PC-3 (cell line): Measurements from ENCODE around the gene QPCTL. TPM values are rescaled to one million over a fixed set of nuclear protein-coding genes. Genes with fewer than 3 reads are reported as not detected.

Experiments
- ATAC-seq: fragments of 200-7000 bp; cut with Tn5 transposase; 2 replicates; pipeline ENCODE4 v1.9.1; 2020; ENCODE audit warnings: mild to moderate bottlenecking, moderate library complexity
- BruUV-seq: library from RNA; stranded (reverse); fragments of 400-500 nt; replicated peaks from 2 replicates; lab custom pipeline; 2021; lab: Mats Ljungman, UMichigan
- CTCF ChIA-PET: fragments of 300-600 bp; sonication (Branson Sonifier 250); formaldehyde crosslinking; loops from one replicate; lab custom pipeline; 2022; ENCODE audit warnings: antibody characterized with exemption; lab: Charles Lee
- POLR2A ChIA-PET: fragments of 300-600 bp; sonication (Branson Sonifier 250); formaldehyde crosslinking; loops from one replicate; lab custom pipeline; 2022; ENCODE audit warnings: antibody characterized with exemption; ENCODE audit not compliant: unreplicated experiment; lab: Charles Lee
- DNase-seq: peaks from one replicate; pipeline ENCODE4 v3.0.0-alpha.2; 2015
- H2AFZ ChIP-seq: fragments of 300-600 bp; sonication (generic); 2 replicates; pipeline ENCODE4 v1.6.0; 2016; ENCODE audit warnings: antibody characterized with exemption, low read length
- H3F3A ChIP-seq: fragments of 300-600 bp; sonication (generic); one replicate; pipeline ENCODE4 v1.6.0; 2017; ENCODE audit warnings: antibody characterized with exemption, low read length, control low read depth, mild to moderate bottlenecking; ENCODE audit not compliant: unreplicated experiment
- H3K27ac ChIP-seq: fragments of 300-600 bp; sonication (generic); 2 replicates; pipeline ENCODE4 v1.5.1; 2016; ENCODE audit warnings: mild to moderate bottlenecking, low read length
- H3K27me3 ChIP-seq: fragments of 300-600 bp; sonication (generic); 2 replicates; pipeline ENCODE4 v1.6.1; 2016; ENCODE audit warnings: low read length, mixed read lengths
- H3K36me3 ChIP-seq: fragments of 300-600 bp; sonication (generic); 2 replicates; pipeline ENCODE4 v1.6.1; 2016; ENCODE audit warnings: low read depth, mixed run types, low read length, mixed read lengths
- H3K4me1 ChIP-seq: fragments of 300-600 bp; sonication (generic); 2 replicates; pipeline ENCODE4 v1.5.1; 2016; ENCODE audit warnings: low read length; ENCODE audit not compliant: insufficient read depth
- H3K4me2 ChIP-seq: fragments of 300-600 bp; sonication (generic); 2 replicates; pipeline ENCODE4 v1.6.0; 2016; ENCODE audit warnings: low read length
- H3K4me3 ChIP-seq: fragments of 300-600 bp; sonication (generic); 2 replicates; pipeline ENCODE4 v1.5.1; 2016; ENCODE audit warnings: mild to moderate bottlenecking, low read length, mixed read lengths
- H3K79me2 ChIP-seq: fragments of 300-600 bp; sonication (generic); 2 replicates; pipeline ENCODE4 v1.6.1; 2017; ENCODE audit warnings: low read length, mixed read lengths
- H3K9ac ChIP-seq: fragments of 300-600 bp; sonication (generic); 2 replicates; pipeline ENCODE4 v1.6.0; 2016; ENCODE audit warnings: mild to moderate bottlenecking, low read length
- H3K9me2 ChIP-seq: fragments of 300-600 bp; sonication (generic); replicated peaks from 2 replicates; pipeline ENCODE4 v1.6.1; 2016; ENCODE audit warnings: mixed run types, low read length, mixed read lengths
- H3K9me3 ChIP-seq: fragments of 300-600 bp; sonication (generic); 2 replicates; pipeline ENCODE4 v1.6.1; 2016; ENCODE audit warnings: low read length, mixed read lengths
- H4K20me1 ChIP-seq: fragments of 300-600 bp; sonication (generic); 2 replicates; pipeline ENCODE4 v1.6.1; 2016; ENCODE audit warnings: low read length, mixed read lengths
- EZH2 ChIP-seq: fragments of 300-600 bp; sonication (generic); IDR thresholded peaks from one replicate; pipeline ENCODE4 v1.6.1; 2017; ENCODE audit warnings: antibody characterized with exemption, mild to moderate bottlenecking, low read length; ENCODE audit not compliant: unreplicated experiment
- EZH2phosphoT487 ChIP-seq: fragments of 300-600 bp; sonication (generic); IDR thresholded peaks from 2 replicates; pipeline ENCODE4 v1.6.1; 2018; ENCODE audit warnings: mild to moderate bottlenecking, antibody characterized with exemption, low read length, borderline replicate concordance
- intact Hi-C: fragments of 100-400 bp; cut with micrococcal nuclease; formaldehyde crosslinking; loops from 2 replicates; pipeline ENCODE4 v1.9.0; 2023
- total RNA-seq: library from RNA; depleted of rRNA; stranded (reverse); fragments of >200 nt; gene quantifications from 2 replicates; pipeline ENCODE4 v1.2.3, GENCODE V29; 2014
- TF ChIP-seq, protein P1 (sequence below): fragments of 300-600 bp; sonication (generic); conservative IDR thresholded peaks from 2 replicates; pipeline ENCODE4 v1.5.1; 2017; ENCODE audit warnings: antibody characterized with exemption, low read depth, mild to moderate bottlenecking, low read length

QPCTL gene
- total RNA-seq, 1 experiment from 2014 or later: 9.8 TPM

DNA sequence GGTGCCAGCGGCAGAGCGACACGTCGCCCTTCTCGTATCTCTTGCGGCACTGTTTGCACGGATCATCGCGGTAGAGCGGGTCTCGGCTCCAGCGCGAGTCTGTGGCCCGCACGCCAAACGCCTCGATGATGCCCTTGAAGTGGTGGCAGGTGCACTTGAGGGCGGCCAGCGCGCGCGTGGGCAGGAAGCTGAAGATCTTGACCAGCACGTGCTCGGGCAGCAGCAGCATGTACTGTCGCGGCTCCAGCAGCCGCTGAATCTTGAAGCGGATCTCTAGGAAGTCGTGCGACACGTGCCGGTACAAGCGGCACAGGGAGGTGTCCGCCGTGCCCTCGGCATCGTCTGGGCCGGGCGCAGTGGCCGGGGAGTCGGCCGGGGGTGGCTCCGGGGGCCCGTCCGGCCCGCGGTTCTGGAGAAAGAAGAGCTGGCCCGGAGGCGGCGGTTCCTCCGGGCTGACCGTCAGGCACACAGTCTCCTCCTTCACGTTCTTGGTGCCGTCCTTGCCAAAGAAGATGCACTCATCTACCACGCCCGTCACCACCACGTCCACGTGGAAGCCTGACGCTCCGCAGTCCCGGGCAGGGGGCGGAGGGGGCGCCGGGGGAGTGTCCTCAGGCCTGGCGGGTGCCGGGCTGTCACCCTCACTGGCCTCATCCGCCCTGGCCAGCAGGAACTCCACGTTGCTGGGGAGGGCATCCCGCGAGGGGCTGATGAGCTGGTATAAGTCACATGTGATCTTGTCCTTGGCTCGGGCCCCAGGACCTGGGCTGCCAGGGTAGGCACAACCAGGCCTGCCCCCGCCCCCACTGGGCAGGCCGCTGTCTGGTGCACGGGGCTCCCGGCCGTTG, 19.6 kb downstream of the QPCTL start:
- peaks cover 29% of the 10 kb centered on the region for H3K79me2 ChIP-seq
- H3K9ac ChIP-seq: no peak overlapping the region
- H3K9me3 ChIP-seq: no peaks in the 10 kb centered on the region
- no peaks in the 10 kb centered on the region for H3K27me3 ChIP-seq
- H3K4me3 ChIP-seq: no peak overlapping the region
- H2AFZ ChIP-seq: no peak overlapping the region
- BruUV-seq: no TSS peak
- ATAC-seq: no peak
- intact Hi-C loops: no loop called here
- H3K4me2 ChIP-seq: no peak overlapping the region
- no peaks in the 10 kb centered on the region for H3K9me2 ChIP-seq
- no peaks in the 10 kb centered on the region for H3K36me3 ChIP-seq
- H3K4me1 ChIP-seq: peaks cover 8% of the 10 kb centered on the region
- H3F3A ChIP-seq: no peaks in the 10 kb centered on the region
- H3K27ac ChIP-seq: no peak overlapping the region
- H4K20me1 ChIP-seq: no peaks in the 10 kb centered on the region
- ChIA-PET POLR2A (no interaction called here), CTCF (no interaction called here)
- TF ChIP-seq EZH2phosphoT487 (no peak), EZH2 (no peak)
- TF ChIP-seq, protein P1, sequence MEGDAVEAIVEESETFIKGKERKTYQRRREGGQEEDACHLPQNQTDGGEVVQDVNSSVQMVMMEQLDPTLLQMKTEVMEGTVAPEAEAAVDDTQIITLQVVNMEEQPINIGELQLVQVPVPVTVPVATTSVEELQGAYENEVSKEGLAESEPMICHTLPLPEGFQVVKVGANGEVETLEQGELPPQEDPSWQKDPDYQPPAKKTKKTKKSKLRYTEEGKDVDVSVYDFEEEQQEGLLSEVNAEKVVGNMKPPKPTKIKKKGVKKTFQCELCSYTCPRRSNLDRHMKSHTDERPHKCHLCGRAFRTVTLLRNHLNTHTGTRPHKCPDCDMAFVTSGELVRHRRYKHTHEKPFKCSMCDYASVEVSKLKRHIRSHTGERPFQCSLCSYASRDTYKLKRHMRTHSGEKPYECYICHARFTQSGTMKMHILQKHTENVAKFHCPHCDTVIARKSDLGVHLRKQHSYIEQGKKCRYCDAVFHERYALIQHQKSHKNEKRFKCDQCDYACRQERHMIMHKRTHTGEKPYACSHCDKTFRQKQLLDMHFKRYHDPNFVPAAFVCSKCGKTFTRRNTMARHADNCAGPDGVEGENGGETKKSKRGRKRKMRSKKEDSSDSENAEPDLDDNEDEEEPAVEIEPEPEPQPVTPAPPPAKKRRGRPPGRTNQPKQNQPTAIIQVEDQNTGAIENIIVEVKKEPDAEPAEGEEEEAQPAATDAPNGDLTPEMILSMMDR: no peak
- no peak for DNase-seq

DNA sequence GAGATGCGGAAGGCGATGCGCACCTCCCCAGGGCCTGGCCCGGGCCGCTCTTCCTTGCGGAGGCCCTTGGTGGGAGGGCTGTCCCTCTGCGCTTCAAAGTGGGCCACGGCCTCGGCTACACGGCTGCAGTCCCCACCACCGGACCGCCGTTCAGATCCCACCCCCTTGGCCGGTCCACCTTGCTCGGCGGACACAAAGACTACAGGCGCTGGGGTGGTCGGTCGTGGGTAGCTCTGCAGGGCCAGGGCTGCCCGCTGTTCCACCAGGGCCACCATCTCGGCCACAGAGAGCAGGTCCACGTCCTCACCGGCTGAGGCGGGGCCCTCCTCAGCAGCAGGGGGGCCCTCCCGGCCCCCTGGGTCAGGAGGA, 20.2 kb downstream of the QPCTL start:
- H3K4me2 ChIP-seq: no peak overlapping the region
- no peaks in the 10 kb centered on the region for H3F3A ChIP-seq
- H3K36me3 ChIP-seq: no peaks in the 10 kb centered on the region
- intact Hi-C loops: no loop called here
- H3K4me3 ChIP-seq: no peak overlapping the region
- H3K9ac ChIP-seq: no peak overlapping the region
- peaks cover 11% of the 10 kb centered on the region for H3K4me1 ChIP-seq
- H3K79me2 ChIP-seq: peaks cover 29% of the 10 kb centered on the region
- TF ChIP-seq EZH2 (no peak), EZH2phosphoT487 (no peak)
- TF ChIP-seq, protein P1: no peak
- no peaks in the 10 kb centered on the region for H3K9me3 ChIP-seq
- no peaks in the 10 kb centered on the region for H4K20me1 ChIP-seq
- no peak overlapping the region for H2AFZ ChIP-seq
- ChIA-PET CTCF (no interaction called here), POLR2A (no interaction called here)
- DNase-seq: no peak
- H3K9me2 ChIP-seq: no peaks in the 10 kb centered on the region
- H3K27ac ChIP-seq: no peak overlapping the region
- BruUV-seq: no TSS peak
- ATAC-seq: no peak
- no peaks in the 10 kb centered on the region for H3K27me3 ChIP-seq

DNA sequence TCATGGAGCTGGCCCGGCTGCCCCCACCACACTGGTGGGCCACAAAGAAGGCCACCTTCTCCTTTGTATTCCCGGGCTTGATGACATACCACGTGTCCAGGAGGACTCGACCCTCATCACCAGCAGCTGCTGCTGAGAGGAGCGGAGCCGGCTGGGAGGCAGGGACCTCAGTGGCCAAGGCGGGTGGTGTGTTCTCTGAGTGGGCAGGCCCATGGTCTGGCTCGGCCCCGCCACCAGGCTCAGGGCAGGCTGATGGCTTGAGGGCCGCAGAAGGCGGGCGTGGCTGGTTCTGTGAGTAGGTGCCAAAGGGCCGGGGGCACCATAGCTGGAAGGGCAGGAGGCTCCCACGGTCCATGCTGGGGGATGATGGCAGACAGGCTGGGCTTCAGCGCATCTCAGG, 20.7 kb downstream of the QPCTL start:
- H3K4me2 ChIP-seq: no peak overlapping the region
- BruUV-seq: no TSS peak
- intact Hi-C loops: no loop called here
- no peaks in the 10 kb centered on the region for H3K27me3 ChIP-seq
- ChIA-PET POLR2A (no interaction called here), CTCF (interaction anchor here (0.5 kb wide), 1 partner anchor 19 kb away, joined by 3 read pairs; no protein-coding TSS in a partner anchor)
- no peaks in the 10 kb centered on the region for H3K9me3 ChIP-seq
- H4K20me1 ChIP-seq: no peaks in the 10 kb centered on the region
- H2AFZ ChIP-seq: no peak overlapping the region
- H3K79me2 ChIP-seq: peaks cover 33% of the 10 kb centered on the region
- no peaks in the 10 kb centered on the region for H3K9me2 ChIP-seq
- H3K27ac ChIP-seq: no peak overlapping the region
- peaks cover 15% of the 10 kb centered on the region for H3K4me1 ChIP-seq
- H3K36me3 ChIP-seq: no peaks in the 10 kb centered on the region
- H3F3A ChIP-seq: no peaks in the 10 kb centered on the region
- H3K9ac ChIP-seq: no peak overlapping the region
- DNase-seq: no peak
- ATAC-seq: no peak
- TF ChIP-seq EZH2 (no peak), EZH2phosphoT487 (no peak)
- TF ChIP-seq, protein P1: no peak
- H3K4me3 ChIP-seq: no peak overlapping the region
